H1 (cell line): ENCODE data around the gene FAM136A. TPM values are rescaled to one million over a fixed set of nuclear protein-coding genes. Genes with fewer than 3 reads are reported as not detected.

Experiments
- CTCF ChIA-PET: fragments of 300-600 bp; sonication (Branson Sonifier 250); formaldehyde crosslinking; loops from one replicate; lab custom pipeline; 2021; ENCODE audit not compliant: partially characterized antibody; lab: Charles Lee
- POLR2A ChIA-PET: fragments of 300-600 bp; sonication (Branson Sonifier 250); formaldehyde crosslinking; loops from one replicate; lab custom pipeline; 2021; ENCODE audit warnings: inconsistent platforms; ENCODE audit not compliant: partially characterized antibody; lab: Charles Lee
- DNase-seq, 2 experiments: peaks; one replicate each; pipeline versions ENCODE4 v3.0.0 to v3.0.0-alpha.2; 2010 to 2022; ENCODE audit warnings: low spot score in 2 of 2, low read depth in 1 of 2, mixed read lengths in 1 of 2
- FAIRE-seq: peaks from 2 replicates; lab custom pipeline; 2011; peaks lifted over from hg19 to GRCh38; lab: Jason Lieb, UNC
- H2AFZ ChIP-seq: 2 replicates; pipeline ENCODE4 v1.8.1; 2012; ENCODE audit warnings: low read length, inconsistent platforms
- H2AK5ac ChIP-seq: 2 replicates; pipeline ENCODE4 v1.6.1; 2013; ENCODE audit warnings: low read depth, low read length
- H2BK120ac ChIP-seq: replicated peaks from 2 replicates; pipeline ENCODE3; 2013; ENCODE audit warnings: low read depth, low read length, inconsistent platforms
- H2BK12ac ChIP-seq: 2 replicates; pipeline ENCODE4 v1.6.1; 2013; ENCODE audit warnings: low read depth, low read length
- H2BK15ac ChIP-seq: 2 replicates; pipeline ENCODE4 v1.6.1; 2013; ENCODE audit warnings: low read length
- H2BK20ac ChIP-seq: 2 replicates; pipeline ENCODE4 v1.6.1; 2013; ENCODE audit warnings: low read length
- H2BK5ac ChIP-seq: 2 replicates; pipeline ENCODE4 v1.6.1; 2013; ENCODE audit warnings: low read depth, low read length
- H3K14ac ChIP-seq: 2 replicates; pipeline ENCODE4 v1.6.1; 2013; ENCODE audit warnings: inconsistent platforms; ENCODE audit not compliant: insufficient read length
- H3K18ac ChIP-seq: 2 replicates; pipeline ENCODE4 v1.6.1; 2013; ENCODE audit warnings: low read length; ENCODE audit errors: extremely low read depth
- H3K23ac ChIP-seq: 2 replicates; pipeline ENCODE4 v1.6.1; 2013; ENCODE audit warnings: inconsistent platforms; ENCODE audit not compliant: insufficient read length
- H3K23me2 ChIP-seq: 2 replicates; pipeline ENCODE4 v1.6.1; 2013; ENCODE audit warnings: low read depth, low read length
- H3K27ac ChIP-seq: 2 replicates; pipeline ENCODE4 v1.6.1; 2011; ENCODE audit warnings: low read depth, low read length, inconsistent platforms
- H3K27me3 ChIP-seq, 4 experiments: replicated peaks in 1 of 4; 1 replicate in 1 of 4; 2 replicates in 3 of 4; pipeline versions ENCODE4 v1.6.1 to v1.8.1; 2011 to 2013; ENCODE audit warnings: low read length in 3 of 4, mild to moderate bottlenecking in 3 of 4, inconsistent platforms in 2 of 4, mixed read lengths in 2 of 4, moderate library complexity in 1 of 4; ENCODE audit not compliant: control insufficient read depth in 3 of 4, insufficient read depth in 3 of 4; ENCODE audit errors: extremely low read depth in 1 of 4
- H3K36me3 ChIP-seq, 4 experiments: 2 replicates each; pipeline versions ENCODE4 v1.6.1 to v1.8.1; 2011 to 2013; ENCODE audit warnings: mild to moderate bottlenecking in 4 of 4, low read length in 3 of 4, moderate library complexity in 2 of 4, control low read depth in 1 of 4, inconsistent platforms in 1 of 4; ENCODE audit not compliant: insufficient read depth in 4 of 4, control insufficient read depth in 2 of 4
- H3K4ac ChIP-seq: replicated peaks from 2 replicates; pipeline ENCODE3; 2013; ENCODE audit warnings: low read length, low read depth, mixed read lengths, inconsistent platforms; ENCODE audit not compliant: insufficient read length
- H3K4me1 ChIP-seq, 4 experiments: replicated peaks in 1 of 4; 1 replicate in 1 of 4; 2 replicates in 3 of 4; pipeline versions ENCODE4 v1.6.1 to v1.8.1; 2011 to 2013; ENCODE audit warnings: low read length in 3 of 4, inconsistent platforms in 2 of 4, mixed read lengths in 1 of 4; ENCODE audit not compliant: insufficient read depth in 4 of 4, control insufficient read depth in 3 of 4
- H3K4me2 ChIP-seq, 2 experiments: 2 replicates each; pipeline versions ENCODE4 v1.6.1 to v1.8.1; 2011 to 2013; ENCODE audit warnings: low read depth in 2 of 2, low read length in 2 of 2, control low read depth in 1 of 2, inconsistent platforms in 1 of 2, mild to moderate bottlenecking in 1 of 2; ENCODE audit not compliant: insufficient read depth in 1 of 2
- H3K4me3 ChIP-seq, 4 experiments: fragments of 200-600, 300-600 bp in 1 of 4; sonication (generic), shearing (Covaris generic), sonication (Bioruptor Twin) in 1 of 4; 2 replicates each; pipeline versions ENCODE4 v1.5.1 to v1.8.1; 2011 to 2016; ENCODE audit warnings: low read length in 4 of 4, low read depth in 3 of 4, control low read depth in 2 of 4, inconsistent platforms in 2 of 4, mild to moderate bottlenecking in 2 of 4, mixed read lengths in 1 of 4, moderate library complexity in 1 of 4; ENCODE audit not compliant: insufficient read depth in 2 of 4; ENCODE audit errors: extremely low read depth in 1 of 4
- H3K56ac ChIP-seq: replicated peaks from 2 replicates; pipeline ENCODE3; 2013; ENCODE audit warnings: low read depth, mild to moderate bottlenecking, mixed read lengths, low read length, inconsistent platforms; ENCODE audit not compliant: insufficient read length
- H3K79me1 ChIP-seq: 2 replicates; pipeline ENCODE4 v1.6.1; 2013; ENCODE audit warnings: low read depth, low read length, control low read depth
- H3K79me2 ChIP-seq, 2 experiments: 2 replicates each; pipeline versions ENCODE4 v1.6.1 to v1.8.1; 2012 to 2013; ENCODE audit warnings: low read length in 2 of 2, mild to moderate bottlenecking in 2 of 2, inconsistent platforms in 1 of 2; ENCODE audit not compliant: insufficient read depth in 2 of 2, control insufficient read depth in 1 of 2
- H3K9ac ChIP-seq, 4 experiments: replicated peaks in 1 of 4; 1 replicate in 1 of 4; 2 replicates in 3 of 4; pipeline versions ENCODE4 v1.6.1 to v1.8.1; 2011 to 2013; ENCODE audit warnings: low read depth in 3 of 4, low read length in 3 of 4, control low read depth in 2 of 4, mild to moderate bottlenecking in 2 of 4, moderate library complexity in 2 of 4, inconsistent platforms in 1 of 4; ENCODE audit errors: extremely low read depth in 1 of 4
- H3K9me3 ChIP-seq, 2 experiments: 2 replicates each; pipeline versions ENCODE4 v1.6.1 to v1.8.1; 2012 to 2013; ENCODE audit warnings: mild to moderate bottlenecking in 2 of 2, moderate library complexity in 2 of 2, control low read depth in 1 of 2, inconsistent platforms in 1 of 2, low read depth in 1 of 2, low read length in 1 of 2, mixed read lengths in 1 of 2; ENCODE audit not compliant: insufficient read depth in 2 of 2
- H4K20me1 ChIP-seq, 2 experiments: replicated peaks in 1 of 2; 2 replicates each; pipeline versions ENCODE3 to v1.8.1; 2011 to 2013; ENCODE audit warnings: inconsistent platforms in 2 of 2, low read length in 2 of 2, mild to moderate bottlenecking in 1 of 2; ENCODE audit not compliant: insufficient read depth in 2 of 2, control insufficient read depth in 1 of 2
- H4K5ac ChIP-seq: 2 replicates; pipeline ENCODE4 v1.6.1; 2013; ENCODE audit warnings: low read length, low read depth, mixed read lengths, inconsistent platforms; ENCODE audit not compliant: insufficient read length
- H4K8ac ChIP-seq: 2 replicates; pipeline ENCODE4 v1.8.0; 2013; ENCODE audit warnings: mild to moderate bottlenecking, moderate library complexity, low read length, inconsistent platforms; ENCODE audit not compliant: insufficient read depth; ENCODE audit errors: extremely low read depth
- H4K91ac ChIP-seq: replicated peaks from 2 replicates; pipeline ENCODE3; 2013; ENCODE audit warnings: low read length, mixed read lengths, inconsistent platforms; ENCODE audit not compliant: insufficient read length
- BCL11A ChIP-seq, 2 experiments: IDR thresholded peaks; one replicate each; pipeline ENCODE4 v1.6.1; 2011; ENCODE audit warnings: low read depth in 2 of 2, low read length in 2 of 2, mild to moderate bottlenecking in 2 of 2
- HDAC2 ChIP-seq, 2 experiments: fragments of 300-600 bp in 1 of 2; sonication (generic) in 1 of 2; IDR thresholded peaks; 2 replicates each; pipeline ENCODE4 v1.6.1; 2011 to 2012; ENCODE audit warnings: low read depth in 2 of 2, low read length in 2 of 2, mild to moderate bottlenecking in 2 of 2, moderate library complexity in 2 of 2, borderline replicate concordance in 1 of 2, inconsistent platforms in 1 of 2
- JUND ChIP-seq: IDR thresholded peaks from 2 replicates; pipeline ENCODE4 v1.6.1; 2011; ENCODE audit warnings: mild to moderate bottlenecking, improper control_type of control experiment, low read length
- SIX5 ChIP-seq: IDR thresholded peaks from 2 replicates; pipeline ENCODE4 v1.6.1; 2011; ENCODE audit warnings: mild to moderate bottlenecking, low read depth, low read length
- TAF1 ChIP-seq: IDR thresholded peaks from 2 replicates; pipeline ENCODE4 v1.6.1; 2011; ENCODE audit warnings: mild to moderate bottlenecking, low read depth, low read length
- ZNF274 ChIP-seq: IDR thresholded peaks from 2 replicates; pipeline ENCODE4 v1.7.0; 2012; ENCODE audit warnings: low read length, borderline replicate concordance; ENCODE audit errors: extremely low read depth
- WGBS, 2 experiments: shearing (Covaris generic) in 1 of 2; methylation state at CpG; one replicate each; pipeline versions ENCODE4 v1.1.6 to v1.1.7; 2013 to 2015; ENCODE audit warnings: low lambda C conversion rate in 2 of 2, mixed read lengths in 2 of 2, inconsistent platforms in 1 of 2, low coverage in 1 of 2, missing lambda C conversion rate in 1 of 2; ENCODE audit not compliant: insufficient replicate concordance in 2 of 2, insufficient coverage in 1 of 2, insufficient read length in 1 of 2; ENCODE audit errors: extremely low coverage in 1 of 2, missing lambda C conversion rate in 1 of 2; 5-methylcytosine and 5-hydroxymethylcytosine counted together
- polyA plus RNA-seq, 7 experiments: library from polyadenylated mRNA; depleted of rRNA in 3 of 7; stranded (reverse) in 5 of 7; unstranded in 2 of 7; fragments of >200 nt in 5 of 7; fragments of 200-250 nt in 2 of 7; gene quantifications; 1 replicate in 5 of 7; 2 replicates in 1 of 7; 4 replicates in 1 of 7; pipeline versions ENCODE4 v1.2.1 to v1.2.3, GENCODE V29; 2011 to 2013; ENCODE audit warnings: missing spikeins in 2 of 7, mixed read lengths in 2 of 7
- total RNA-seq: library from RNA; stranded (reverse); fragmentation: NEBNext Ultra II Directional; extraction: Animal tissue kit (Norgen Biotek cat#: 25700); gene quantifications from 2 replicates; pipeline ENCODE4 v1.2.1, GENCODE V29; 2021
- TF ChIP-seq, protein P1 (sequence below): IDR thresholded peaks from 2 replicates; pipeline ENCODE4 v1.6.1; 2012; ENCODE audit warnings: inconsistent platforms

The FAM136A gene
- total and polyA plus RNA-seq, 2 of the 8 experiments (the other 6 are each of a cell fraction or from before 2014, with no cell fraction given) = 58.2 to 122 TPM

DNA sequence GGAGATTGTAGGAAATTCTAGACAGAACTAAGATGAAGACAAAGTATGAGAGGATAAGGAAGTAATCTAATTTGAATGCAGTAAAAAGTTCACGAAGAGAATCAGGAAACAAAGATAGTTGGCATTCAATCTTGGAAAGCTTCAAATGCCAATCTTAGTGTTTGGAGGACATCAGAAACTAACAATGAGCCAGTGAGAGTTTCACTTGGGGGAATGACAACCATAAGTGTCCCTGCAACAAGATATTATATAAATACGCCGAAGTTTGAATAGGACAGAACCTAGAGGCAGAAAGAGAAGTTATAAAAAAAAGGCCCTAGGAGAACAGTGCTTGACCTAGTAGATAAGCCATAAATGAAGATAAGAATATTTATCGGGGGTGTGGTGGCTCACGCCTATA, 19.4 kb downstream of the FAM136A start:
- ChIA-PET CTCF (interaction anchor here (1.2 kb wide), 1 partner anchor 370 kb away, joined by 3 read pairs; no protein-coding TSS in a partner anchor), POLR2A (interaction anchor here (0.6 to 1.9 kb wide), 4 partner anchors 10 to 118 kb away, joined by 3 to 12 read pairs (median 5); partner anchors contain the start of genes FAM136A and SNRPG)
- Histone ChIP-seq H3K23ac (no peak overlapping the region), H2BK12ac (no peak overlapping the region), H4K8ac (no peak overlapping the region), H3K36me3 (peaks cover 21 to 67% (median 53%) of the 10 kb centered on the region in 4 experiments), H3K79me1 (no peaks in the 10 kb centered on the region; the same call in 1 of the 2 replicates), H2BK120ac (no peak overlapping the region), H3K27me3 (no peaks in the 10 kb centered on the region), H2AFZ (no peak overlapping the region), H3K9me3 (no peaks in the 10 kb centered on the region), H2BK5ac (no peak overlapping the region), H3K27ac (no peak overlapping the region), H2BK15ac (no peak overlapping the region), H2AK5ac (no peak overlapping the region), H3K4me1 (no peaks in the 10 kb centered on the region), H3K79me2 (peaks cover 0 to 29% of the 10 kb centered on the region in 2 experiments; a peak in 2 of 4 replicates), H3K56ac (no peak overlapping the region), H3K4ac (no peak overlapping the region), H4K91ac (no peak overlapping the region), H2BK20ac (no peak overlapping the region), H3K4me2 (no peak overlapping the region), H3K4me3 (no peak overlapping the region), H3K23me2 (no peaks in the 10 kb centered on the region), H3K9ac (no peak overlapping the region), H4K20me1 (peaks cover 6 to 14% of the 10 kb centered on the region in 2 experiments), H4K5ac (no peak overlapping the region), H3K14ac (no peak overlapping the region), H3K18ac (no peak overlapping the region)
- 94% methylated on average over 5 of the region's 5 CpGs; no CpG with 5 or more reads in 1 of the 2 experiments for WGBS, 2 experiments
- no peak for DNase-seq
- TF ChIP-seq ZNF274 (no peak), BCL11A (IDR thresholded peaks at IDR 0.05; ENCODE audit: low read depth in 2 of 2, low read length in 2 of 2) (no peak), TAF1 (no peak), JUND (no peak), HDAC2 (IDR thresholded peaks at IDR 0.05; ENCODE audit: borderline replicate concordance in 1 of 2, low read depth in 2 of 2, low read length in 2 of 2) (no peak), SIX5 (no peak)
- TF ChIP-seq, protein P1, sequence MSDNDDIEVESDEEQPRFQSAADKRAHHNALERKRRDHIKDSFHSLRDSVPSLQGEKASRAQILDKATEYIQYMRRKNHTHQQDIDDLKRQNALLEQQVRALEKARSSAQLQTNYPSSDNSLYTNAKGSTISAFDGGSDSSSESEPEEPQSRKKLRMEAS = no peak
- no peak for FAIRE-seq
